WI38 (cell line): ENCODE measurements around the gene SDHB.

Experiments used
- H3K4me3 ChIP-seq: 2 replicates; pipeline ENCODE4 v1.5.1; 2011; ENCODE audit warnings: low read depth, mild to moderate bottlenecking, control low read depth, low read length
- TF ChIP-seq, protein P1 (sequence below): IDR thresholded peaks from 2 replicates; pipeline ENCODE4 v1.5.1; 2012; ENCODE audit warnings: low read depth, mild to moderate bottlenecking, control low read depth, low read length

SDHB gene

DNA sequence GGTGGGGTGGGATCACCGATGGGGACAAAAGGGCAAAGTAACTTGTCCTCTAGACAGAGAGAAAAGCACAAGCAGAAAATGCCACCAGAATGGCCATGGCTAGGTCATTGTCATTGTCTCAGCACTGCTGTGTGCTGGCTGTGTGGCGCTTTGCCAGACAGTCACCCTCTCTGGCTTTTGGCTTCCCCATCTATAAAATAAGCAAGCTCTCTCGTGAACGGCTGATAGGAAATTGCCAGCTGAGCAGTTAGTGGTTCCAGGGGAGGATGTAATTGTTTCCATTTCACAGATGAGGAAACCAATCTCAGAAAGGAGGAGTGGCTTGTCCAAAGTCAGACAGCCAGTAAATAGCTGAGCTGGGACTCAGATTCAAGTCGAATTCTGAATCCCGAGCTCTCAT is 32.9 kb upstream of the SDHB start:
- TF ChIP-seq, protein P1, sequence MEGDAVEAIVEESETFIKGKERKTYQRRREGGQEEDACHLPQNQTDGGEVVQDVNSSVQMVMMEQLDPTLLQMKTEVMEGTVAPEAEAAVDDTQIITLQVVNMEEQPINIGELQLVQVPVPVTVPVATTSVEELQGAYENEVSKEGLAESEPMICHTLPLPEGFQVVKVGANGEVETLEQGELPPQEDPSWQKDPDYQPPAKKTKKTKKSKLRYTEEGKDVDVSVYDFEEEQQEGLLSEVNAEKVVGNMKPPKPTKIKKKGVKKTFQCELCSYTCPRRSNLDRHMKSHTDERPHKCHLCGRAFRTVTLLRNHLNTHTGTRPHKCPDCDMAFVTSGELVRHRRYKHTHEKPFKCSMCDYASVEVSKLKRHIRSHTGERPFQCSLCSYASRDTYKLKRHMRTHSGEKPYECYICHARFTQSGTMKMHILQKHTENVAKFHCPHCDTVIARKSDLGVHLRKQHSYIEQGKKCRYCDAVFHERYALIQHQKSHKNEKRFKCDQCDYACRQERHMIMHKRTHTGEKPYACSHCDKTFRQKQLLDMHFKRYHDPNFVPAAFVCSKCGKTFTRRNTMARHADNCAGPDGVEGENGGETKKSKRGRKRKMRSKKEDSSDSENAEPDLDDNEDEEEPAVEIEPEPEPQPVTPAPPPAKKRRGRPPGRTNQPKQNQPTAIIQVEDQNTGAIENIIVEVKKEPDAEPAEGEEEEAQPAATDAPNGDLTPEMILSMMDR, result no peak
- H3K4me3 ChIP-seq, result no peak overlapping the region

DNA sequence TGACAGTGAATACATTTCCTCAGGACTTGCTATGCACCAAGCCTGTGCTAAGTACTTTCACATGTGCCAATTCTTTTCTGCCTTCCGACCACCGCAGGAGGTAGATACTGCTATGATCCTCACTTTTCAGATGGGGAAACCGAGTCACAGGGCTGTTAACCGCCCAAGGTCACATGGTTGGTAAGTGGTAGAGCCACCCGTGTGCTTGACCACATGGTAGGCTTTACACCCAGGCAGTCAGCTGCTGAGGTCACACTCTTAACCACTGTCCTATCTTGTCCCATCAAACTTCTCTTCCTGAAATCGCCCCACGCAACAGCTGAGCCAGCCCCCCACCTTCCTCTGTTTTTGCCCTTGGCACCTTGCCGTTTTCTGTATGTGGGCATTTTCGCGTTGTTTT is 31.0 kb upstream of the SDHB start:
- no peak overlapping the region for H3K4me3 ChIP-seq
- TF ChIP-seq, protein P1, result no peak

DNA sequence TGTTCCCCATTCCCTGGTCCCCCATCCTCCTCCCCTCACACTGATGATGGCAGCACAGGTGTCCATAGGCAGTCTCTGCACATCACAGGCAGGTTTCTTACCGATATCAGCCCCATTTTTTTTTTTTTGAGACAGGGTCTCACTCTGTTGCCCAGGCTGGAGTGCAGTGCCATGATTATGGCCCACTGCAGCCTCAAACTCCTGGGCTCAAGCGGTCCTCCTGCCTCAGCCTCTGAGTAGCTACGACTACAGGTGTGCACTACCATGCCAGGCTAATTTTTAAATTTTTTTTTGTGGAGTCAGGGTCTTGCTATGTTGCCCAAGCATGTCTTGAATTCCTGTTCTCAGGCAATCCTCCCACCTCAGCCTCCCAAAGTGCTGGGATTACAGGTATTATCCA is 28.9 kb upstream of the SDHB start:
- H3K4me3 ChIP-seq, result no peak overlapping the region
- TF ChIP-seq, protein P1, result no peak

DNA sequence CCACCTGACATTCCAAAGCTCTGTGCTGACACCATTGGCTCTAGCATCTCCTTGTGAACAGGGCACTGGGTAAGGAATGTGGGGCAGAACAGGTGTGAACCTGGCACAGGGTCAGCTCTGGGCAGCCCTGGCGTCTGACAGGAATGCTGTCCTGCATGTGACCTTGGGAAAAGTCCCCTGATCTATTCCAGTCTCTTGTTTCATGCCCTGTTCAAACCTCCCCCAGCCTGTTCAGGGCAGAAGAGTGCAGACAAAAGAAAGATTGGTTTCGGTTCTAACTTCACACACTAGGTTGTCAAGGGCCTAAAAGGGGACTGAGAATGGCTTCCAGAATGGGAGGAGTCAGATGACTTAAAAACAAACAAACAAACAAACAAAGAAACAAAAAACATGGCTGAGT is 27.6 kb upstream of the SDHB start:
- no peak overlapping the region for H3K4me3 ChIP-seq

DNA sequence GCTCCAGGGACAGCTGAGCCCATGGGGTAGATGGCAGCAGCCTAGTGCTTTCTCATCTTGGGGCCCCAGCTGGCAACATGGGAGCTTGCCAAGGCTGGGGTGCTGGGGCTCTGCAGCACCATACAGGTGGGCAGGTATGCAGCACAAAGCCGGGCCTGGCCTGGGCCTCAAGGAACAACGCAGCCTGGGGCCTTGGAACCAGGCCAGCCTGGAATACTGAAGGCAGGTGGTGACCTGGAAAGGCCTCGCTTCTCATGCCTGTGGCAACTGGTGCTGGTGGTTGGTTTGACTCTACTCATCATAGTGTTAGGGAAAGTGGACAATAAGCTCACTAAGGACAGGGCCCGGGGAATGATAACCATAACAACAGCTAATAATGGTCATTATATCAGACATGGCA is 27.0 kb upstream of the SDHB start:
- H3K4me3 ChIP-seq, result no peak overlapping the region
- TF ChIP-seq, protein P1, result no peak

More for the DNA sequence above, 27.6 kb upstream of the SDHB start:
- TF ChIP-seq, protein P1, result no peak

DNA sequence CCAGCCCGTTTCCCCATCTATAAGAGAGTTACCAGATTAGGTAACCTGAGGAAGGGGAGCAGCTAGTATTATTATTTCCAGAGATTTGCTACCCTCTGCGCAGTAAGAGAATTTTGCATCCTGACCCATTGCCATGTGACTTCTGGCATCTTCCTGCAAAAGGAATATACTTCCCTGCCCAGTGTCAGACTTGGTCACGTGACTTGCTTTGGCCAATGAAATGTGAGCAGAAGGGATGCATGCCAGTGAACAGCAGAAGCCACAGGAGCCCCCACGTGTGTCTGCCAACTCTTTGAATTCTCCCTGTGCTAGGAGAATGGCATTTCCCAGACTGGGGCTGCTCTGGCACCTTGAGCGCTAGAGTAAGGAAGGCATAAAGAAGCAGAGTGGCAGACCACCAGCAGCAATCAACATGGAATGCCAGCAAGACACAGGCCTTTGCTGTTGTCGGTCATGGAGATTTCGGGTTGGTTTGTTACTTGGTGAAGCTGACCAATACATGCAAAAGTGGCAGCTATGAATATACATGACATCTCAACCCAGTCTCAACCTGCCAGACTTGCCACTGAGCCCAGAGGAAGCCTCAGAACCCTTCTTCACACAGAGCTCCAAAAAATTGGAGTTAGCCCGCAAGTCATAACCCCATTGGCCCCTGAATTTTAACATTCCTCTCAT is 26.4 kb upstream of the SDHB start:
- TF ChIP-seq, protein P1, result no peak
- no peak overlapping the region for H3K4me3 ChIP-seq

DNA sequence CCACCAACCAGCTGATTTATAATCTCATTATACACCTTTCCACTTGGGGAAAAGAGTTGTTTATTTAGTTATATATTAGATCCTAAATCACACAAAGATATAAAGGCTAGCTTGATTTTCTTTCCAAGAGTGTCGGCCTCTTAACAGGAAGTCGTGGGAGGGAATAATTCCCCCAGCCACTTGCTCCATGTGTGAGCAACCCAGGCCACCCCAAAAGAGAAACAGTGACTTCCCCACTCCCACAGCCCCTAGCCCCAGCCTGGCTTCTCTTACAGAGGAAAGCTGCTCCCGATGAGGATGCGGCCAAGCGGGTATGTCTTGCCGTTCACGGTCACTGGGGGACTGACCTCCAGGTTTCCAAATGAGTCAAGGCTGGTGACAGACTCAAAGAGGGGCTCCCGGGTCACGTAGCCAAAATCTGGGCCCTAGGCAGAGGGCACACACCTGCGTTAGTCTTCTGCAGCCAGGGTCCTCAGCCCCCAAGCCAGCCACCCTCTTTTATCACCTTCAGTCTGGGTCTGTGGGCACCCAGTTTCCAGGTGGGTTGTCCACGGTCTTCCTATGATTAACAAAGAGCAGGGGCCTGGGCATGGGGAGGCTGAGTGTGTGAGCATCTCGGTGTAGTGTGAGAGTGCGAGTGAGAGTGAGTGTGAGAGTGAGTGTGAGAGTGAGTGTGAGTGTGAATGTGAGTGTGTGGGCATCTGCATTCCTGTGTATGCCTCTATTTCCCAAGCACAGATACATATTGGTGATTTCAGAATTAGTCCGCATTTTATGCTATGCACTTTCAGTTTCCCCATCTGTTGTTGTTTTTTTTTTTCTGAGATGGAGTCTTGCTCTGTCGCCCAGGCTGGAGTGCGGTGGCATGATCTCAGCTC is 25.4 kb upstream of the SDHB start:
- TF ChIP-seq, protein P1, result no peak
- H3K4me3 ChIP-seq, result no peak overlapping the region
